Measurements from ENCODE around the gene STAP2.
A peak's percentile ranks its signal among the peaks of the same experiment; 100 is the strongest.

STAP2 gene

GRCh38 chr19:4305257-4305612 is 33.4 kb downstream of the STAP2 start:
- TF ChIP-seq CTCF (IDR thresholded peaks at IDR 0.05; ENCODE audit: low read depth, low read length) = no peak
- no peak overlapping the region for H3K4me3 ChIP-seq (ENCODE audit: low read depth, low read length)

GRCh38 chr19:4304538-4305256 is 33.9 kb downstream of the STAP2 start, which contains the start of gene FSD1:
Gene FSD1 (plus strand): TSS chr19:4304598. CDS start chr19:4304747, 149 bp downstream.
- peak within 1 kb of the TSS; percentile 43 for H3K4me3 ChIP-seq (ENCODE audit: low read depth, low read length)
- TF ChIP-seq CTCF (IDR thresholded peaks at IDR 0.05; ENCODE audit: low read depth, low read length) = no peak

GRCh38 chr19:4303819-4304537 is 34.6 kb downstream of the STAP2 start:
- TF ChIP-seq CTCF (IDR thresholded peaks at IDR 0.05; ENCODE audit: low read depth, low read length) = no peak

GRCh38 chr19:4302243-4302640 is 36.4 kb downstream of the STAP2 start, which contains the start of gene TMIGD2:
Gene TMIGD2 (minus strand): TSS chr19:4302389. CDS start chr19:4302385, 4 bp downstream.
- no peak within 1 kb of the TSS for H3K4me3 ChIP-seq (ENCODE audit: low read depth, low read length)
- no peak for TF ChIP-seq CTCF (IDR thresholded peaks at IDR 0.05; ENCODE audit: low read depth, low read length)

More at GRCh38 chr19:4303819-4304537, 34.6 kb downstream of the STAP2 start:
- no peak overlapping the region for H3K4me3 ChIP-seq (ENCODE audit: low read depth, low read length)

DNA sequence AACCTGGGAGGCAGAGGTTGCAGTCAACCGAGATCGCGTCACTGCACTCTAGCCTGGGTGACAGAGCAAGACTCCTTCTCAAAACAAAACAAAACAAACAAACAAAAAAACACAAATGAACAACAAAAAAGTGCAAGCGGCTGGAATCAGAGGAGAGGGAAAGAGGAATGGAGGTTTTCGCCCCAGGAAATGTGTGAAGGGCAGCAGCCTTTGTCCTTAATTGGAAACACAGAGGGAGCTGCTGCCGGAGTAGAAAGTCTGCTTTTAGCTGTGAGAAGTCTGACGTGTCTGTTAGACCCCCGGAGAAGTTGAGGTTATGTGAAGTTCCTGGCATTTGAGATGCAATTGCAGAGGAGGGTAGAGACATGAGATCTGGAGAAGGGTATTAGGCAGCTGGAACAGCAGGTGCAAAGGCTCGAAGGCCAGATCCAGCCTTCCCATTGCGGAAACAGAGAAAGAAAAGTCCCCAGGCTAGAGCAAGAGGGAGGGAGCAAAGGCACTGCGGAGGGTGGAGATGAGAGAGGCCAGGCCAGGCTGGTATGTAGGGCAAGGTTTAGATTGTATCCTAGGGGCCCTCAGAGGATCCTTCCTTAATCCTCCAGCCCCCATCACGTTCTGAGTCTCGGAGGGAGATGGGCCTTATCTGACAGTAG is 36.9 kb downstream of the STAP2 start:
- H3K4me3 ChIP-seq (ENCODE audit: low read depth, low read length) = no peak overlapping the region
- TF ChIP-seq CTCF (IDR thresholded peaks at IDR 0.05; ENCODE audit: low read depth, low read length) = no peak

DNA sequence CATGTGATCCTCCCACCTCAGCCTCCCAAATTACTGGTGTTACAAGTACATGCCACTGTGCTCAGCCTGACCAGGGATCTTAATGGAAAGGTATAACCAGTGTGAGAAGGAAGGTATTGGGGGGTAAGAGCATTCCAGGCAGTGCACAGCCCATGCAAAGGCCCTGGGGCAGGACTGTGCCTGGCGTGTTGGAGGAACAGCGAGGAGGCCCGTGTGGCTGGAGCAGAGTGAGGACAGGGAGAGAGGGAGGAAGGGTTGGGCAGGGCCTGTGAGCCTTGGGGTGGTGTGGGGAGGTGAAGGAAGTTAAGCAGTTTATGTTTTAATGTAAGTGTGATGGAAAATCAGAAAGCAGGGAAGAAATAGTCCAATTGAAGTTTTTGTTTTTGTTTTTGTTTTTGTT is 38.0 kb downstream of the STAP2 start:
- TF ChIP-seq CTCF (IDR thresholded peaks at IDR 0.05; ENCODE audit: low read depth, low read length) = no peak
- H3K4me3 ChIP-seq (ENCODE audit: low read depth, low read length) = no peak overlapping the region

All from WI38 (cell line).